Pancreas (tissue), 10 donors: Measurements from ENCODE around the gene EFCAB10. TPM values are rescaled to one million over a fixed set of nuclear protein-coding genes. Genes with fewer than 3 reads are reported as not detected.

Source experiments
- ATAC-seq, 4 donors: fragments of 200-7000 bp; cut with Tn5 transposase; one replicate each; pipeline versions ENCODE4 v1.8.0 to v1.9.1; 2020; ENCODE audit warnings: mild to moderate bottlenecking in 4 of 4, moderate library complexity in 4 of 4
- DNase-seq, 6 donors: peaks; one replicate each; pipeline ENCODE4 v3.0.0-alpha.2; 2020
- FAIRE-seq: peaks from 2 replicates; lab custom pipeline; 2012; peaks lifted over from hg19 to GRCh38; lab: Jason Lieb, UNC
- H3K27ac ChIP-seq, 4 donors: fragments of 200-600 bp; sonication (generic); 1 replicate in 3 of 4; 2 replicates in 1 of 4; pipeline versions ENCODE4 v1.5.0 to v1.8.0; 2020
- H3K27me3 ChIP-seq, 4 donors: fragments of 200-600 bp; one replicate each; pipeline ENCODE4 v1.8.0; 2021
- H3K36me3 ChIP-seq, 3 donors: fragments of 200-600 bp; sonication (generic) in 1 of 3; one replicate each; pipeline versions ENCODE4 v1.5.0 to v1.8.0; 2020 to 2021
- H3K4me1 ChIP-seq, 3 donors: fragments of 200-600 bp; one replicate each; pipeline ENCODE4 v1.8.0; 2021
- H3K4me3 ChIP-seq, 4 donors: fragments of 200-600 bp; sonication (generic) in 2 of 4; one replicate each; pipeline versions ENCODE4 v1.5.0 to v1.8.0; 2020 to 2021
- H3K9me3 ChIP-seq, 4 donors: fragments of 200-600 bp; one replicate each; pipeline ENCODE4 v1.8.0; 2021
- CTCF ChIP-seq, 4 donors: fragments of 200-600 bp; sonication (generic) in 3 of 4; IDR thresholded peaks; one replicate each; pipeline versions ENCODE4 v1.5.0 to v1.8.0; 2021; ENCODE audit warnings: antibody characterized with exemption in 4 of 4
- WGBS, 2 donors: extraction: QIAGEN DNeasy Blood & Tissue Kit; methylation state at CpG; one replicate each; pipeline ENCODE4 v1.1.7; 2013; 5-methylcytosine and 5-hydroxymethylcytosine counted together
- intact Hi-C, 3 donors: fragments of 100-400 bp; cut with DNase I; formaldehyde crosslinking; loops; one replicate each; pipeline versions ENCODE4 v1.11.1 to v1.14.2; 2022
- polyA plus RNA-seq, 2 donors: library from polyadenylated mRNA; stranded (reverse); fragments of 200-250 nt; gene quantifications; one replicate each; pipeline ENCODE4 v1.2.3, GENCODE V29; 2013
- total RNA-seq, 6 donors: library from RNA; stranded (reverse); fragmentation: NEBNext Ultra II Directional in 4 of 6; extraction: Animal tissue kit (Norgen Biotek cat#: 25700) in 4 of 6; gene quantifications; one replicate each; pipeline versions ENCODE4 v1.2.1 to v1.2.4, GENCODE V29; 2021 to 2023
- donor health status: healthy with polysubstance abuse.
- donor health status: DM: no; HTN: no; CAD: no; lungs with moderate emphysema.
- donor health status: DM: no; HTN: no; CAD: no.
- donor health status: control.
- donor health status: control.
- donor health status: Bipolar disorder and iron deficiency.
- donor health status: DM: yes; HTN: yes; CAD: no.
- donor health status: DM: no; HTN: no; CAD: no.
- donor health status: DM: no; HTN: no; CAD: no.
- donor health status: DM: yes; HTN: yes; CAD: no.

Gene EFCAB10
- total and polyA plus RNA-seq, 8 donors = 0.12 TPM; not detected in 7

GRCh38 chr7:105611856-105612775 is 30.8 kb upstream of the EFCAB10 start:
- DNase-seq (no peak), ATAC-seq (no peak), FAIRE-seq (no peak)
- no peaks in the 10 kb centered on the region for H3K4me1 ChIP-seq
- no peaks in the 10 kb centered on the region for H3K27me3 ChIP-seq
- WGBS, 2 donors = 85 to 87% methylated on average over 16 of the region's 16 CpGs
- peaks cover 0 to 11% (median 0%) of the 10 kb centered on the region in 3 donors for H3K36me3 ChIP-seq
- H3K4me3 ChIP-seq = no peak overlapping the region
- H3K27ac ChIP-seq = no peak overlapping the region
- no peak for TF ChIP-seq CTCF (IDR thresholded peaks at IDR 0.05)
- intact Hi-C loops = no loop called here
- no peaks in the 10 kb centered on the region for H3K9me3 ChIP-seq

- DNase-seq (no peak), ATAC-seq (no peak), FAIRE-seq (no peak)
- Histone ChIP-seq H3K36me3 (peaks cover 0 to 7% (median 0%) of the 10 kb centered on the region in 3 donors), H3K4me1 (no peaks in the 10 kb centered on the region), H3K27me3 (no peaks in the 10 kb centered on the region), H3K9me3 (no peaks in the 10 kb centered on the region), H3K4me3 (no peak overlapping the region), H3K27ac (no peak overlapping the region)
- WGBS, 2 donors = 93 to 95% methylated on average over 8 of the region's 8 CpGs
- no peak for TF ChIP-seq CTCF (IDR thresholded peaks at IDR 0.05)
- intact Hi-C loops = no loop called here
Measured at GRCh38 chr7:105610165-105610930, 29.1 kb upstream of the EFCAB10 start.

GRCh38 chr7:105602325-105603305 is 21.3 kb upstream of the EFCAB10 start:
- DNase-seq (no peak), ATAC-seq (no peak), FAIRE-seq (no peak)
- no peak for TF ChIP-seq CTCF (IDR thresholded peaks at IDR 0.05)
- Histone ChIP-seq H3K27me3 (no peaks in the 10 kb centered on the region), H3K27ac (no peak overlapping the region), H3K36me3 (no peaks in the 10 kb centered on the region), H3K4me3 (no peak overlapping the region), H3K9me3 (no peaks in the 10 kb centered on the region), H3K4me1 (no peaks in the 10 kb centered on the region)
- 82 to 85% methylated on average over 19 of the region's 19 CpGs for WGBS, 2 donors
- intact Hi-C loops = no loop called here

- no peaks in the 10 kb centered on the region for H3K4me1 ChIP-seq
- H3K27ac ChIP-seq = no peak overlapping the region
- 72 to 74% methylated on average over 14 of the region's 14 CpGs for WGBS, 2 donors
- no peak for FAIRE-seq
- no peaks in the 10 kb centered on the region for H3K36me3 ChIP-seq
- intact Hi-C loops = no loop called here
- no peak for ATAC-seq
- no peaks in the 10 kb centered on the region for H3K9me3 ChIP-seq
- TF ChIP-seq CTCF (IDR thresholded peaks at IDR 0.05) = no peak
- no peak for DNase-seq
- no peak overlapping the region for H3K4me3 ChIP-seq
- no peaks in the 10 kb centered on the region for H3K27me3 ChIP-seq
Measured at GRCh38 chr7:105600720-105601550, 19.6 kb upstream of the EFCAB10 start.
